SU-DHL-6 (cell line): Measurements from ENCODE around the gene AFG1L.

Experiments
- H2AFZ ChIP-seq: fragments of 200-600 bp; sonication (generic); 2 replicates; pipeline ENCODE4 v1.6.1; 2014; ENCODE audit warnings: low read depth, mild to moderate bottlenecking, moderate library complexity, mixed read lengths, antibody characterized with exemption, low read length; ENCODE audit not compliant: severe bottlenecking
- H3F3A ChIP-seq: fragments of 200-600 bp; shearing (Covaris generic); 2 replicates; pipeline ENCODE4 v1.6.0; 2016; ENCODE audit warnings: antibody characterized with exemption, mild to moderate bottlenecking; ENCODE audit not compliant: insufficient read depth
- H3K27ac ChIP-seq: fragments of 200-600 bp; sonication (generic); 2 replicates; pipeline ENCODE4 v1.5.1; 2016; ENCODE audit warnings: low read depth, mild to moderate bottlenecking, low read length, moderate library complexity, mixed read lengths
- H3K27me3 ChIP-seq: fragments of 200-600 bp; sonication (generic), shearing (Covaris generic); 2 replicates; pipeline ENCODE4 v1.6.0; 2014; ENCODE audit warnings: mild to moderate bottlenecking, low read length
- H3K36me3 ChIP-seq: fragments of 200-600 bp; sonication (generic); 2 replicates; pipeline ENCODE4 v1.6.1; 2014; ENCODE audit warnings: mild to moderate bottlenecking, low read length, mixed read lengths
- H3K4me2 ChIP-seq: fragments of 300-600, 200-600 bp; shearing (Covaris generic), sonication (generic); 2 replicates; pipeline ENCODE4 v1.6.0; 2014; ENCODE audit warnings: low read length, low read depth, mild to moderate bottlenecking; ENCODE audit not compliant: poor library complexity, severe bottlenecking
- H3K4me3 ChIP-seq: fragments of 200-600 bp; sonication (generic); 2 replicates; pipeline ENCODE4 v1.5.1; 2014; ENCODE audit warnings: antibody characterized with exemption, low read length, mild to moderate bottlenecking, mixed read lengths; ENCODE audit not compliant: insufficient read depth, poor library complexity, severe bottlenecking
- H3K79me2 ChIP-seq: fragments of 200-600 bp; sonication (generic); 2 replicates; pipeline ENCODE4 v1.6.1; 2014; ENCODE audit warnings: mild to moderate bottlenecking, low read length, moderate library complexity; ENCODE audit not compliant: insufficient read depth
- H3K9ac ChIP-seq: fragments of 200-600 bp; sonication (generic); 2 replicates; pipeline ENCODE4 v1.7.0; 2014; ENCODE audit warnings: mild to moderate bottlenecking, low read length
- H3K9me2 ChIP-seq: fragments of 200-600 bp; sonication (generic); replicated peaks from 2 replicates; pipeline ENCODE4 v1.6.1; 2014; ENCODE audit warnings: low read length; ENCODE audit not compliant: insufficient read depth
- H3K9me3 ChIP-seq: fragments of 200-600 bp; sonication (generic); 2 replicates; pipeline ENCODE4 v1.6.1; 2014; ENCODE audit warnings: low read length, mixed read lengths; ENCODE audit not compliant: insufficient read depth
- H4K20me1 ChIP-seq: fragments of 200-600 bp; sonication (generic); 2 replicates; pipeline ENCODE4 v1.6.1; 2014; ENCODE audit warnings: low read depth, mild to moderate bottlenecking, antibody characterized with exemption, low read length, moderate library complexity, mixed read lengths
- CTCF ChIP-seq: fragments of 200-600 bp; sonication (generic); IDR thresholded peaks from one replicate; pipeline ENCODE4 v1.5.1; 2017; ENCODE audit warnings: antibody characterized with exemption, mild to moderate bottlenecking, low read length, moderate library complexity; ENCODE audit not compliant: insufficient read depth, poor library complexity, severe bottlenecking
- EZH2phosphoT487 ChIP-seq: fragments of 200-600 bp; sonication (generic), shearing (Covaris generic); conservative IDR thresholded peaks from 2 replicates; pipeline ENCODE4 v1.6.1; 2018; ENCODE audit warnings: mild to moderate bottlenecking, antibody characterized with exemption, low read length, moderate library complexity, mixed read lengths

Gene AFG1L

GRCh38 chr6:108365478-108365877 lies 70.6 kb downstream of the AFG1L start:
- H4K20me1 ChIP-seq: no peaks in the 10 kb centered on the region
- no peaks in the 10 kb centered on the region for H3K27me3 ChIP-seq
- no peaks in the 10 kb centered on the region for H3K9me2 ChIP-seq
- no peak overlapping the region for H3K9ac ChIP-seq
- no peak overlapping the region for H3K4me3 ChIP-seq
- no peak overlapping the region for H3K4me2 ChIP-seq
- no peaks in the 10 kb centered on the region for H3K36me3 ChIP-seq
- no peaks in the 10 kb centered on the region for H3K79me2 ChIP-seq
- no peak overlapping the region for H3K27ac ChIP-seq
- no peaks in the 10 kb centered on the region for H3F3A ChIP-seq
- TF ChIP-seq CTCF (no peak), EZH2phosphoT487 (no peak)
- no peaks in the 10 kb centered on the region for H3K9me3 ChIP-seq
- H2AFZ ChIP-seq: no peak overlapping the region

- Histone ChIP-seq H3K27me3 (no peaks in the 10 kb centered on the region), H3K4me3 (no peak overlapping the region), H3K9me3 (no peaks in the 10 kb centered on the region), H3K9me2 (no peaks in the 10 kb centered on the region), H3K9ac (no peak overlapping the region), H3K4me2 (no peak overlapping the region), H3K27ac (no peak overlapping the region), H3K36me3 (no peaks in the 10 kb centered on the region), H2AFZ (no peak overlapping the region), H4K20me1 (no peaks in the 10 kb centered on the region), H3F3A (no peaks in the 10 kb centered on the region), H3K79me2 (no peaks in the 10 kb centered on the region)
- TF ChIP-seq EZH2phosphoT487: no peak
- no peak for TF ChIP-seq CTCF
These were observed 71.4 kb downstream of the AFG1L start for GRCh38 chr6:108366236-108366635.

GRCh38 chr6:108368431-108369030 lies 73.7 kb downstream of the AFG1L start:
- no peak overlapping the region for H3K9ac ChIP-seq
- H3F3A ChIP-seq: no peaks in the 10 kb centered on the region
- H3K27ac ChIP-seq: no peak overlapping the region
- TF ChIP-seq EZH2phosphoT487 (no peak), CTCF (no peak)
- H3K9me3 ChIP-seq: no peaks in the 10 kb centered on the region
- H3K36me3 ChIP-seq: no peaks in the 10 kb centered on the region
- no peak overlapping the region for H3K4me3 ChIP-seq
- H3K9me2 ChIP-seq: no peaks in the 10 kb centered on the region
- no peaks in the 10 kb centered on the region for H3K27me3 ChIP-seq
- H3K79me2 ChIP-seq: no peaks in the 10 kb centered on the region
- H2AFZ ChIP-seq: no peak overlapping the region
- H3K4me2 ChIP-seq: no peak overlapping the region
- no peaks in the 10 kb centered on the region for H4K20me1 ChIP-seq
